ENCODE data around the gene VPS9D1. TPM values are rescaled to one million over a fixed set of nuclear protein-coding genes. Genes with fewer than 3 reads are reported as not detected.

VPS9D1 gene
- total RNA-seq, 4 donors from 2014 or later: 5.8 to 9.5 (median 7.8) TPM

DNA sequence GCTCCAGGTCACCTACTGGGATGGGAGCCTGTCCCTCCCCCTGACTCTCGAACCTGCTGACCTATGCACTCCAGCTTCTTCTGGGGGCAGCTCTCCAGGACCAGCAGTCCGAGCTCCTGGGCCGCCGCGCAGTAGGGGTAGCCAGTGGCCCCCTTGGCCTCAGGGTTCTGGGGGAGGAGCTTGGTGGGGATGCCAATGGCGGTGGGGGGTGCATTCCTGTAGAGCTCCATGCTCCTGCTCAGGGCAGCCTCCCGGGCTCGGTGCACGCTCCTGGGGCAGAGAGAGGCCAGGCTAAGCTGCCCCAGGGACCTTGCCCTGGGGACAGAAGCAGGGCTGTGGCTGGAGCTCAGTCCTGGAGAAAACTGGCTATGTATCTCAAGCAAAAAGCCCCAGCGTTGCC is 11.5 kb downstream of the VPS9D1 start:
- DNase-seq (ENCODE audit: low spot score) (no peak), ATAC-seq (ENCODE audit: low FRiP score) (no peak)
- TF ChIP-seq, protein P1, sequence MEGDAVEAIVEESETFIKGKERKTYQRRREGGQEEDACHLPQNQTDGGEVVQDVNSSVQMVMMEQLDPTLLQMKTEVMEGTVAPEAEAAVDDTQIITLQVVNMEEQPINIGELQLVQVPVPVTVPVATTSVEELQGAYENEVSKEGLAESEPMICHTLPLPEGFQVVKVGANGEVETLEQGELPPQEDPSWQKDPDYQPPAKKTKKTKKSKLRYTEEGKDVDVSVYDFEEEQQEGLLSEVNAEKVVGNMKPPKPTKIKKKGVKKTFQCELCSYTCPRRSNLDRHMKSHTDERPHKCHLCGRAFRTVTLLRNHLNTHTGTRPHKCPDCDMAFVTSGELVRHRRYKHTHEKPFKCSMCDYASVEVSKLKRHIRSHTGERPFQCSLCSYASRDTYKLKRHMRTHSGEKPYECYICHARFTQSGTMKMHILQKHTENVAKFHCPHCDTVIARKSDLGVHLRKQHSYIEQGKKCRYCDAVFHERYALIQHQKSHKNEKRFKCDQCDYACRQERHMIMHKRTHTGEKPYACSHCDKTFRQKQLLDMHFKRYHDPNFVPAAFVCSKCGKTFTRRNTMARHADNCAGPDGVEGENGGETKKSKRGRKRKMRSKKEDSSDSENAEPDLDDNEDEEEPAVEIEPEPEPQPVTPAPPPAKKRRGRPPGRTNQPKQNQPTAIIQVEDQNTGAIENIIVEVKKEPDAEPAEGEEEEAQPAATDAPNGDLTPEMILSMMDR (IDR thresholded peaks at IDR 0.05): no peak

DNA sequence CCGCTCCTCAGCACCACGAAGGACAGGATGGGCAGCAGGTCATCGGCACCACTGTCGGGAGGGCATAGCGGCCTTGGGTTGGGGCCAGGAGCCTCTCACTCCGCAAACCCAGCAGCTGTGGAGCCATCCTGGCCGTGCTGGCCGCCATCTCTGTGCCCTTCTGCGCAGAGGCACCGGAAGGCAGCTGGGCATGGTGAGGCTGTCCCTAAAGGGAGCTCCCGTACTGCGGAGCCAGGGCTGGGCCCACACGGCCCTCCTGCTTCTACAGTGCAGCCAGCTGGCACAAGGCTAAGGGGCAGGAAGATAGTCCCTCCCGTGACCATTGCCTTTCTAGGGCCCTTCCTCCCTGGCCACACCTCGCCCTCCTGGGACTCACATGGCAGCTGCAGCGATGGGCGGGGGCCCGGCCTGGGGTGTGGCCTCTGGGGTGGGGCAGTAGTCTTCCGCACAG is 12.2 kb downstream of the VPS9D1 start:
- TF ChIP-seq, protein P1 (IDR thresholded peaks at IDR 0.05): no peak
- ATAC-seq (ENCODE audit: low FRiP score) (no peak), DNase-seq (ENCODE audit: low spot score) (no peak)

DNA sequence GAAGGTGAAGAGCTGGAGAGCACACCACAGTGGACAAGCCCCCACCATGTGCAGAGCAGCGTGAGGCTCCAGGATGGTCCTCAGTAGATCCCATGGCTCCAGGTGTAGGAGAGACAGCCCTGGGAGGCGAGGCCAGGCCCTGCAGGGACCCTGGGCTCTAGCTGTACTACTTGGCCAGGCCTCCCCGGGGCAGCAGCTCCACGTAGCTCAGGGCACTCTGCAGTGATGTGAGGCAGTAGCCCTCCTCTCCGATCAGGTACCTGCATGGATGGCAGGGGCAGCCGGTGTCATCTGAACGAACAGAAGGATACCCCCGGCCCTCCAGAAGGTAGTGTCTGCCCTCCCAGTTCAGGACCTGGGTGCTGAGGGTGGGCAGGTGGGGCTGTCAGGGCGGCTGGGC is 13.0 kb downstream of the VPS9D1 start:
- ATAC-seq (ENCODE audit: low FRiP score): no peak
- TF ChIP-seq, protein P1 (IDR thresholded peaks at IDR 0.05): no peak
- DNase-seq (ENCODE audit: low spot score): no peak

DNA sequence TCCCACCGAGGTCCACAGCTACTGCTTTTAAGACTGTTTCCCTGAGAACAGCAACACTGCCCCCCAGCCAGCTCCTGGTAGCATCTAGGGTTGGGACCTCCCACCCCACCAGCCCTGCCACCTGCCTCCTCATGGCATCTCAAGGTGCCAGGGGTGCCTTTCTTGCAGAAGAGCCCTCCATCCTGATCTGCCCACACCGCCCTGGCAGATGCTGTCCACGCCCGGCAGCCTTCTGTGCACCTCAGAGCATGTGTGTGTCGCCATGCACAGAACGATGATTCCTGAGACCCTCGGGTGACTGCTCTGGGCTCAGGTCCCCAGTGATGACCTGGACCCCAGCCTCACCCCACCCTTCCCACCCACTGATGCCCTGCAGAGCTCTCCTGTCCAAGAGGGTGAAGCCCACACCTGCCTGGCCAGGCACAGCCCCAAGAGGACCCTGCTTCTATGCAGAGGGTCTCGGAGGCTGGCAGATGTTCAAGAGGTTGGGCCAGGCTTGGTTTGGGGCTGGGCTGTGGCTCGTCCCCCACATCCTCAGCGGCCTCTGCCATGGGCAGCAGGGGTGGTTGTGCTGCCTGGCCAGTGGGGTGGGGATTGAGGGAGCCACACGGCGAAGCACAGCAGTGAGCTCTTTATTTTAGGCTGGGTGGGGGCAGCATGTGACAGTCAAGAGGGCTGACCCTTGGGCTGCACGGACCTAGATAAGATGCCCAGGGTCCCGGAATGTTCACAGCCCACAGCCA is 14.0 kb downstream of the VPS9D1 start:
- ATAC-seq (ENCODE audit: low FRiP score) (no peak), DNase-seq (ENCODE audit: low spot score) (no peak)
- TF ChIP-seq, protein P1 (IDR thresholded peaks at IDR 0.05): no peak

DNA sequence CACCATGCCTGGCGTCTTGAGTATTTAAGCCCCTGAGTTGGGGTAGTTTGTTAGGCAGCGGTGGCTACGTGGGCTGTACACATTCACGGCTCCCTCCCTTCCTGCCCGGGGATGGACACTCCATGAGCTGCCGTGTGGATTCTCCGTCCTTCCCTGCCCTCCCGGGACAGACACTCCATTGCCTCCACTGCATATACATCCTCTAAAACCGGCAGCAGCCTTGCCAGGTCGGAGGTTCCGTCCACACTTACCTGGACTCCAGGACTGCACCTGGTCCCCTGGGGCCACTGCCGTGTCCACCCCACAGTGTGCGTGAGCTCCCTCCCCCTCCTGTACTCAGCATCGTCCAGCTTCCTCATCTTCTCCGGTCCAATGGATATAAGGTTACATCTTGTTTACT is 15.7 kb downstream of the VPS9D1 start:
- DNase-seq (ENCODE audit: low spot score) (no peak), ATAC-seq (ENCODE audit: low FRiP score) (no peak)

DNA sequence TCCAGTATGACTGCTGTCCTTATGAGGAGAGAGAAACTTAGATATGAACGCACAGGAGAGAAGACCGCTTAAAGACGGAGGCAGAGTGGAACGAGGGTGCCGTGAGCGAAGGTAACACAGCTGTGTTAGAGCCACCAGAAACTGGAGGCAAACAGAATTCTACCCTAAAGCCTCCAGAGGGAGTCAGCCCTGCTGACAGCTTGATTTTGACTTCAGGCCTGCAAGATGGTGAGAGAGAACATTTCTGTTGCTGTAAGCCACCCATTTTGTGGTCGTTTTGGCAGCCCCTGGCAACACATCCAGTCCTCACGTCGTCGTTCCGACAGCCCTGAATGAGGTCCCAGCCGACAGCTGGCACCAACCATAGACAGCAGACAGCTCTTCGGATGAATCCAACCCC is 16.4 kb downstream of the VPS9D1 start:
- TF ChIP-seq, protein P1 (IDR thresholded peaks at IDR 0.05): no peak
- DNase-seq (ENCODE audit: low spot score) (no peak), ATAC-seq (ENCODE audit: low FRiP score) (no peak)

More for the DNA sequence above, 15.7 kb downstream of the VPS9D1 start:
- TF ChIP-seq, protein P1 (IDR thresholded peaks at IDR 0.05): no peak
